ENCODE results near the gene NFATC3. TPM values are rescaled to one million over a fixed set of nuclear protein-coding genes. Genes with fewer than 3 reads are reported as not detected.
A peak's percentile ranks its signal among the peaks of the same experiment; 100 is the strongest.

The NFATC3 gene
- total and polyA plus RNA-seq, 11 donors, result 5.9 to 35.1 (median 24.2) TPM

DNA sequence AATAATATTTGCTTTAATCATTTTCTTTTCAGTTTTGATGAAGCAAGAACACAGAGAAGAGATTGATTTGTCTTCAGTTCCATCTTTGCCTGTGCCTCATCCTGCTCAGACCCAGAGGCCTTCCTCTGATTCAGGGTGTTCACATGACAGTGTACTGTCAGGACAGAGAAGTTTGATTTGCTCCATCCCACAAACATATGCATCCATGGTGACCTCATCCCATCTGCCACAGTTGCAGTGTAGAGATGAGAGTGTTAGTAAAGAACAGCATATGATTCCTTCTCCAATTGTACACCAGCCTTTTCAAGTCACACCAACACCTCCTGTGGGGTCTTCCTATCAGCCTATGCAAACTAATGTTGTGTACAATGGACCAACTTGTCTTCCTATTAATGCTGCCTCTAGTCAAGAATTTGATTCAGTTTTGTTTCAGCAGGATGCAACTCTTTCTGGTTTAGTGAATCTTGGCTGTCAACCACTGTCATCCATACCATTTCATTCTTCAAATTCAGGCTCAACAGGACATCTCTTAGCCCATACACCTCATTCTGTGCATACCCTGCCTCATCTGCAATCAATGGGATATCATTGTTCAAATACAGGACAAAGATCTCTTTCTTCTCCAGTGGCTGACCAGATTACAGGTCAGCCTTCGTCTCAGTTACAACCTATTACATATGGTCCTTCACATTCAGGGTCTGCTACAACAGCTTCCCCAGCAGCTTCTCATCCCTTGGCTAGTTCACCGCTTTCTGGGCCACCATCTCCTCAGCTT, 105.8 kb downstream of the NFATC3 start:
- Histone ChIP-seq H3K9me3 (no peaks in the 10 kb centered on the region), H3K27me3 (no peaks in the 10 kb centered on the region), H3K4me1 (no peaks in the 10 kb centered on the region), H3K27ac (peak overlapping the region in 1 of 12 donors; percentile 13), H3K36me3 (peaks cover 0 to 75% (median 65%) of the 10 kb centered on the region in 9 donors), H3K4me3 (no peak overlapping the region)
- DNase-seq, result no peak
- 87 to 100% (median 97%) methylated on average over 2 of the region's 2 CpGs for WGBS, 4 donors
- intact Hi-C loops (cut with DNase I), result no loop called here
- TF ChIP-seq, protein P1, sequence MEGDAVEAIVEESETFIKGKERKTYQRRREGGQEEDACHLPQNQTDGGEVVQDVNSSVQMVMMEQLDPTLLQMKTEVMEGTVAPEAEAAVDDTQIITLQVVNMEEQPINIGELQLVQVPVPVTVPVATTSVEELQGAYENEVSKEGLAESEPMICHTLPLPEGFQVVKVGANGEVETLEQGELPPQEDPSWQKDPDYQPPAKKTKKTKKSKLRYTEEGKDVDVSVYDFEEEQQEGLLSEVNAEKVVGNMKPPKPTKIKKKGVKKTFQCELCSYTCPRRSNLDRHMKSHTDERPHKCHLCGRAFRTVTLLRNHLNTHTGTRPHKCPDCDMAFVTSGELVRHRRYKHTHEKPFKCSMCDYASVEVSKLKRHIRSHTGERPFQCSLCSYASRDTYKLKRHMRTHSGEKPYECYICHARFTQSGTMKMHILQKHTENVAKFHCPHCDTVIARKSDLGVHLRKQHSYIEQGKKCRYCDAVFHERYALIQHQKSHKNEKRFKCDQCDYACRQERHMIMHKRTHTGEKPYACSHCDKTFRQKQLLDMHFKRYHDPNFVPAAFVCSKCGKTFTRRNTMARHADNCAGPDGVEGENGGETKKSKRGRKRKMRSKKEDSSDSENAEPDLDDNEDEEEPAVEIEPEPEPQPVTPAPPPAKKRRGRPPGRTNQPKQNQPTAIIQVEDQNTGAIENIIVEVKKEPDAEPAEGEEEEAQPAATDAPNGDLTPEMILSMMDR (IDR thresholded peaks at IDR 0.05), result no peak
- no peak for TF ChIP-seq POLR2A (IDR thresholded peaks at IDR 0.05)
- no peak for ATAC-seq

- Histone ChIP-seq H3K36me3 (peaks cover 0 to 52% (median 33%) of the 10 kb centered on the region in 9 donors), H3K4me1 (no peaks in the 10 kb centered on the region), H3K27ac (no peak overlapping the region), H3K4me3 (no peak overlapping the region), H3K27me3 (no peaks in the 10 kb centered on the region), H3K9me3 (no peaks in the 10 kb centered on the region)
- intact Hi-C loops (cut with DNase I), result no loop called here
- ATAC-seq (no peak), DNase-seq (no peak)
- WGBS, 4 donors, result 83 to 90% (median 89%) methylated on average over 3 of the region's 3 CpGs
- TF ChIP-seq POLR2A (IDR thresholded peaks at IDR 0.05), result no peak
- TF ChIP-seq, protein P1 (IDR thresholded peaks at IDR 0.05), result no peak
Measured at GRCh38 chr16:68194251-68194650, 109.1 kb downstream of the NFATC3 start.

GRCh38 chr16:68197250-68197649, 112.1 kb downstream of the NFATC3 start:
- Histone ChIP-seq H3K27me3 (no peaks in the 10 kb centered on the region), H3K9me3 (no peaks in the 10 kb centered on the region), H3K36me3 (peaks cover 0 to 22% (median 9%) of the 10 kb centered on the region in 9 donors), H3K4me1 (peaks cover 0 to 11% (median under 1%) of the 10 kb centered on the region in 12 donors), H3K27ac (no peak overlapping the region), H3K4me3 (no peak overlapping the region)
- intact Hi-C loops (cut with DNase I), result no loop called here
- TF ChIP-seq, protein P1 (IDR thresholded peaks at IDR 0.05), result no peak
- no peak for TF ChIP-seq POLR2A (IDR thresholded peaks at IDR 0.05)
- 88 to 94% (median 92%) methylated on average over 2 of the region's 2 CpGs for WGBS, 4 donors
- ATAC-seq (no peak), DNase-seq (no peak)

- H3K4me3 ChIP-seq, result no peak overlapping the region
- DNase-seq (no peak), ATAC-seq (no peak)
- no peak overlapping the region for H3K27ac ChIP-seq
- H3K4me1 ChIP-seq, result peaks cover 0 to 12% (median 2%) of the 10 kb centered on the region in 12 donors
- TF ChIP-seq, protein P1 (IDR thresholded peaks at IDR 0.05), result no peak
- TF ChIP-seq POLR2A (IDR thresholded peaks at IDR 0.05), result no peak
- intact Hi-C loops (cut with DNase I), result loop anchor here in 1 of 10 donors (5.0 kb wide), 1 partner anchor 108 kb away; no protein-coding TSS in a partner anchor
- 53 to 62% (median 54%) methylated on average over 3 of the region's 3 CpGs for WGBS, 4 donors
- H3K27me3 ChIP-seq, result no peaks in the 10 kb centered on the region
- H3K36me3 ChIP-seq, result peaks cover 0 to 6% (median 0%) of the 10 kb centered on the region in 9 donors
- H3K9me3 ChIP-seq, result no peaks in the 10 kb centered on the region
Measured at GRCh38 chr16:68200088-68200783, 115.1 kb downstream of the NFATC3 start.

Measured in heart left ventricle (tissue), 16 donors.